Measurements from ENCODE around the gene SEC31B. TPM values are rescaled to one million over a fixed set of nuclear protein-coding genes. Genes with fewer than 3 reads are reported as not detected.

Gene SEC31B, protein sequence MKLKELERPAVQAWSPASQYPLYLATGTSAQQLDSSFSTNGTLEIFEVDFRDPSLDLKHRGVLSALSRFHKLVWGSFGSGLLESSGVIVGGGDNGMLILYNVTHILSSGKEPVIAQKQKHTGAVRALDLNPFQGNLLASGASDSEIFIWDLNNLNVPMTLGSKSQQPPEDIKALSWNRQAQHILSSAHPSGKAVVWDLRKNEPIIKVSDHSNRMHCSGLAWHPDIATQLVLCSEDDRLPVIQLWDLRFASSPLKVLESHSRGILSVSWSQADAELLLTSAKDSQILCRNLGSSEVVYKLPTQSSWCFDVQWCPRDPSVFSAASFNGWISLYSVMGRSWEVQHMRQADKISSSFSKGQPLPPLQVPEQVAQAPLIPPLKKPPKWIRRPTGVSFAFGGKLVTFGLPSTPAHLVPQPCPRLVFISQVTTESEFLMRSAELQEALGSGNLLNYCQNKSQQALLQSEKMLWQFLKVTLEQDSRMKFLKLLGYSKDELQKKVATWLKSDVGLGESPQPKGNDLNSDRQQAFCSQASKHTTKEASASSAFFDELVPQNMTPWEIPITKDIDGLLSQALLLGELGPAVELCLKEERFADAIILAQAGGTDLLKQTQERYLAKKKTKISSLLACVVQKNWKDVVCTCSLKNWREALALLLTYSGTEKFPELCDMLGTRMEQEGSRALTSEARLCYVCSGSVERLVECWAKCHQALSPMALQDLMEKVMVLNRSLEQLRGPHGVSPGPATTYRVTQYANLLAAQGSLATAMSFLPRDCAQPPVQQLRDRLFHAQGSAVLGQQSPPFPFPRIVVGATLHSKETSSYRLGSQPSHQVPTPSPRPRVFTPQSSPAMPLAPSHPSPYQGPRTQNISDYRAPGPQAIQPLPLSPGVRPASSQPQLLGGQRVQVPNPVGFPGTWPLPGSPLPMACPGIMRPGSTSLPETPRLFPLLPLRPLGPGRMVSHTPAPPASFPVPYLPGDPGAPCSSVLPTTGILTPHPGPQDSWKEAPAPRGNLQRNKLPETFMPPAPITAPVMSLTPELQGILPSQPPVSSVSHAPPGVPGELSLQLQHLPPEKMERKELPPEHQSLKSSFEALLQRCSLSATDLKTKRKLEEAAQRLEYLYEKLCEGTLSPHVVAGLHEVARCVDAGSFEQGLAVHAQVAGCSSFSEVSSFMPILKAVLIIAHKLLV
- total RNA-seq: 2.4 and 5.4 TPM in 2 replicates

DNA sequence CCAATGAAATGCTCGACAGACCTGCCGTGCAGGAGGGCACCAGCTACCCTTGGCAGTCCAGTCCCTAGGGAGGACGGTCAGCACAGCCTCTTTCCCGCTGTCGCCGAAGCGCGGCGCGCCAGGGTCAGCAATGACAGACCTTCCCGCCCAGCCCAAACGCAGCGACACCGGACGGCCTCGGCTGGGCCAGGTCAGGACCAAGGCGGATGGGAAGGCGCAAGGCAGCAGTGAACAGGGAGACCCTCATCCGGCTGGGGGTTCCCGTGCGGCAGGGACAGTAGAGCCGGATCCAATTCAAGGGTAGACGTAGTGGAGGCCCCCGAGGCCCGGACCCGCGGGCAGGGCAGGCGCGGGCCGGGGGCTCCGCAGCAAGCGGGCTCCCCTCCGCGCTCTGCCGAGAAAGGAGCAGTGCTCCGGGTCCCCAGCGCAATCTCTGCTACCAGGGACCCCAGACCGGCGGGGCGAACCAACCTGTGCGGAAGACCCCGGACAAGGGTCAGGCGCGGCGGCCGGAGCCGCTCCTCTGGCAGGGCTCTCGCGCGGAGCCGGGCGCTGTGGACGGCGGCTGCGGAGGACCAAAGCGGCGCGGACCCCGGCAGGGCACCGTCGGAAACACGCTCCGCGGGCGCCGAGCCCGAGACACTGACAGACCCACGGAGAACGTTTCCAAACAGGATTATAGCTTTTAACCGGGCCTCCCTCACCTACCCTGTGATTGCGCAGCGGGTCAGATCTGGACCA lies at the start of gene SEC31B:
Gene SEC31B, minus strand, starts transcription at position 551 of the 741 bp plus-strand sequence. CDS start 2,909 bp downstream, outside the sequence.

DNA sequence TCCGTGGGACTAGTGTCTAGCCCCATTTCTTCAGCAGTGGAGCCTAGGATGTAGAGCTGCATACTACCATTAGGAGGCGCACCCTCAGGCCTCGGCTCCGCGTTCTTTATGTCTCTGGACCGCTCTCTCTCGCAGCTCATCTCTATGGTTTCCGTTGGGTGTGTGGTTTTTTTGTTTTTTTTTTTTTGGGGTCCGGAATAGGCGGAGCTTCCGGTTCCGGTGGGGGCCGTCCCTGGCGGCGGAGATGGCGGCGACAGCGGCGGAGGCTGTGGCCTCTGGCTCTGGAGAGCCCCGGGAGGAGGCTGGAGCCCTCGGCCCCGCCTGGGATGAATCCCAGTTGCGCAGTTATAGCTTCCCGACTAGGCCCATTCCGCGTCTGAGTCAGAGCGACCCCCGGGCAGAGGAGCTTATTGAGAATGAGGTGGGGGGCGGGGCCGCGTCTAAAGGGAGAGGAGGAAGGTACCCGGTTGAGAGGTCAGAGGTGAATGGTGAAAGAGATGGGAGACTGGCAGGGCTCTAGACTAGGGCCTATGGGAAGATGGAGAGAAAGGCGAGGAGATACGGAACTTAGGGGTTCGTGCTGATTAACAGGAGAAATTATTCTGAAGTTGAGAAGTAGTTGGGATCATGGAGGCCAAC lies 16.2 kb upstream of the SEC31B start, which contains the start of gene HIF1AN:
Gene HIF1AN, plus strand, starts transcription at position 229 of the 639 bp plus-strand sequence. Its CDS starts 16 bp downstream, at position 245.

DNA sequence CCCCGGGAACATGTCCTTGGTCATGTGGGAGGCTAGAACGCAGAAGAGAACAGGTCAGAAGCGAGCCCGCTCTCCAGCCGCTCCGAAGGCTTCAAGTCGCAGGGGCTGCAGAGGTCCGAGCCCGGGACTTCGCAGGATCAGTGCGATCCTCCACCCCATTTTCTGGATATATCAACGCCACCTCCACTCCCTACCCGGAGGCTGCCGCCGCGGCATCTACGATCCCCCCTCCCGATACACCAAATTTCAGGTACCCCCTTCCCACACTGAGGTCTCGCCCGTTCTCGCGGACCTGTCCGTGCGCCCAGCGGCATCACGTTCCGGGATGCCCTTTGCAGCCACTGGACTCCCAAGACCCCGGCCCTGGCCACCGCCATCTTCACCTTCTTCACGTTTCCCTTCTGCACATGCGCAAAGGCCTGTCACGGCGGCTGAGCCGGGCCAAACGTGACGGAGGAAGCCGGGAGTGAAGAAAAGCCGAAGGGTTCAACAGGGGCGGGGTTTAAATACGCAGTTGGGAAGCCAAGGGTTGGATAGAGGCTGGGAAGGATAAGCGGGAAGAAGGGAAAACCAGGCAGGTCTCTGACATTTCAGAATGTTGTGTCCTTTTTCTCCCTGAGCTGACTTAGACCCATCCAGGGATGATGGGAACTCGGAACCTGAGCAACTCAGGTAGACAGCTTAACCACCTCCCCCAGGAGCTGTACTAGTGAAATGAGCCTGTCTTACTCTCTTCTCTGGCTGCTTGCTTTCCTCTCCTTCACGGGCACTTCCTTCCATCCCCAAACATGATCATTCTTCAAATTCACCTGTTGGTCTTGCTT lies 10.0 kb upstream of the SEC31B start, which contains the start of gene NDUFB8:
Gene NDUFB8, minus strand, starts transcription at position 397 of the 824 bp plus-strand sequence. Its CDS starts 20 bp downstream, at position 377.

DNA sequence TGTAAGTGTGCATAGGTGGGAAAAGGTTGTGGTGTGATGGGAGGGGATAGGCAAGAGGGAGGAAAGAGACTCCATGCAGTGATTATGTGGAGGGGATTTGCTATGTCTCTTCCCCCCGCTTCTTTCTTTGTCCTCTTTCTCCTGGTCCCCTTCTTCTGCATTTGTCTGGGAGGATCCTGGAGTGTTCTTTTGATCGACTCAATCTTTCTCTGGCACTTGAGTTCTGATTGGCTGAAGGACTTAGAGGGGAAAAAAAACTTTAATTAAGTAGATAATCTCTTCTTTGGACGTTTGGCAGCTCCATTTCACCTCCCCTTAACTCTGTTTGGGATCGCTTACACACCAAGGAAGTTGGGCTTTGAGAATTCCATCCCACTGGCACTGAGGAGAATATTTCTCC lies 57.0 kb downstream of the SEC31B start, which contains the start of gene WNT8B:
Gene WNT8B, plus strand, starts transcription at position 301 of the 400 bp plus-strand sequence. CDS start 160 bp downstream, outside the sequence.

Other genes starting within 250 kb of the SEC31B start
- 44.0 and 53.5 TPM in 2 replicates for gene BLOC1S2, start 233.2 kb downstream of the SEC31B start, total RNA-seq
- not detected in 2 replicates for gene PKD2L1, start 189.6 kb downstream of the SEC31B start, total RNA-seq
- 30.9 and 35.4 TPM in 2 replicates for gene SCD, start 172.6 kb downstream of the SEC31B start, total RNA-seq
- not detected in 2 replicates for gene WNT8B, start 56.9 kb downstream of the SEC31B start, total RNA-seq
- gene NDUFB8, start 10.0 kb upstream of the SEC31B start, total RNA-seq: 170 and 206 TPM in 2 replicates
- 6.9 and 11.6 TPM in 2 replicates for gene HIF1AN, start 16.1 kb upstream of the SEC31B start, total RNA-seq
- not detected in 2 replicates for gene PAX2, start 225.7 kb upstream of the SEC31B start, total RNA-seq

Data from endothelial cell of coronary artery (primary cell).